ENCODE data around the gene TREH.

TREH gene

DNA sequence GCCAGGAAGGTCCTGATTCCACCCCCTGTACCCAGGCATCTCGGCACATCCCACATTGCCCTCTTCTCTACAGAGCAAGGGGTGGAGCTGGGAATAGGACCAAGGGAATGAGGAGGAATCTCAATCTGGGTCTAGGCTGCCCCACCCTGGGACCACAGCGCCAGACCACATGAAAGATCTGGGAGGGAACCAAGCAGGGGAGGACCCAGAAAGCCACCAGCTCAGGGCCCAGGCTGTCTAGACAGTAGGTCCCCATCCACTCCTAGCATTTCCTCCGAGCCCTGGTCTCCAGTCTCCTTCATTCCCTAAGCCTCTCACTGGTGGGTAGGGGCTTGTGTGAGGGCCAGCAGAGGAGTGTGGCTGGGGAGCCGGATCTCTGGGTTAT, 60.5 kb downstream of the TREH start:
- H3K27ac ChIP-seq = peak overlapping the region; percentile 98
- peak; percentile 74 for DNase-seq
- in situ Hi-C loops (cut with HindIII; ENCODE audit: low pct_ligation_motif_present, low sequenced_read_pairs) = no loop called here
- H3K4me3 ChIP-seq (ENCODE audit: low read depth, low read length) = no peak overlapping the region
- peaks cover 38% of the 10 kb centered on the region for H3K36me3 ChIP-seq (replicated peaks)
- TF ChIP-seq, protein P1, sequence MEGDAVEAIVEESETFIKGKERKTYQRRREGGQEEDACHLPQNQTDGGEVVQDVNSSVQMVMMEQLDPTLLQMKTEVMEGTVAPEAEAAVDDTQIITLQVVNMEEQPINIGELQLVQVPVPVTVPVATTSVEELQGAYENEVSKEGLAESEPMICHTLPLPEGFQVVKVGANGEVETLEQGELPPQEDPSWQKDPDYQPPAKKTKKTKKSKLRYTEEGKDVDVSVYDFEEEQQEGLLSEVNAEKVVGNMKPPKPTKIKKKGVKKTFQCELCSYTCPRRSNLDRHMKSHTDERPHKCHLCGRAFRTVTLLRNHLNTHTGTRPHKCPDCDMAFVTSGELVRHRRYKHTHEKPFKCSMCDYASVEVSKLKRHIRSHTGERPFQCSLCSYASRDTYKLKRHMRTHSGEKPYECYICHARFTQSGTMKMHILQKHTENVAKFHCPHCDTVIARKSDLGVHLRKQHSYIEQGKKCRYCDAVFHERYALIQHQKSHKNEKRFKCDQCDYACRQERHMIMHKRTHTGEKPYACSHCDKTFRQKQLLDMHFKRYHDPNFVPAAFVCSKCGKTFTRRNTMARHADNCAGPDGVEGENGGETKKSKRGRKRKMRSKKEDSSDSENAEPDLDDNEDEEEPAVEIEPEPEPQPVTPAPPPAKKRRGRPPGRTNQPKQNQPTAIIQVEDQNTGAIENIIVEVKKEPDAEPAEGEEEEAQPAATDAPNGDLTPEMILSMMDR (IDR thresholded peaks at IDR 0.05; ENCODE audit: low read depth, low read length, missing control alignments) = no peak
- H3K27me3 ChIP-seq (replicated peaks) = no peaks in the 10 kb centered on the region

DNA sequence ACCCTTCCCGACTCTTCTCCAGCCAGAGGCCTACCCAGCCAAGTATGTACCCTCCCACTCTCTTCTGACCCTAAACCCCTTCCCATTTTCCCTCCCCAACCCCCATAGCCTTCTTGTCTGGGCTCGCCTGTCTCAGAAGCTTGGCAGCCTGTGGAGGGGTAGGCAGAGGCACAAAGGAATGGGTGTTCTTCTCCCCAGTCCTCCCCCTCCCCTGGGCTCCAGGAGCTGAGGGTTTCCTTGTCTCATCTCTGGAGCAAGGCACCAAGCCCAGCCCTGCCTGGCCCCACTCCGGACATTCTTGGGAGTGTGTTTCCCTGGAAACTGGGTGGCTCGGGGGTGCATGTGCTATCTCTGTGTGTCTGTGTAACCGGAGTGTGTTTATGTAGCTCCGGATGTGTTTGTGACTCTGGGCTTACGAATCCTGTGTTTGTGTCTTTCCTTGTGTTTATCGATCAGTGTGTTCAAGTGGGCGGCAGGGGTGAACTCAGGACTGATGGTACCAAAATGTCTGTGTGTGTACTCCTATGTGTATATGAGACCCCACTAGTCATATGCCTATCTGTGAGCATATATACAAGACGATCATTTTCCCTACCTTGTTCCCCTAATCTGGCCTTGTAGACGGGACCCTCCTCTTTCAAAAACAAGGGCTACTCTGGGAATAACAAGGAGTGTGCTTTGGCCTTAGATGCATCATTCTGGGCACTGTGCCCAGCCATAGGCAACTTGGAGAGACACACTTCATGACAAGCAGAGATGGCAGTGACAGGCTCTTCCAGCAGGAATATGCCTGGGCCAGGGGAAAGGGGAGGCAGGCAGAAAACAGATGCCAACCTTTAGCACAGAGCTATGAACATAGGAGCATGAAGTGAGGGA, 61.1 kb downstream of the TREH start:
- TF ChIP-seq, protein P1 (IDR thresholded peaks at IDR 0.05; ENCODE audit: low read depth, low read length, missing control alignments) = no peak
- peaks cover 36% of the 10 kb centered on the region for H3K36me3 ChIP-seq (replicated peaks)
- peak; percentile 88 for DNase-seq
- H3K4me3 ChIP-seq (ENCODE audit: low read depth, low read length) = no peak overlapping the region
- peak overlapping the region; percentile 98 for H3K27ac ChIP-seq
- no peaks in the 10 kb centered on the region for H3K27me3 ChIP-seq (replicated peaks)
- in situ Hi-C loops (cut with HindIII; ENCODE audit: low pct_ligation_motif_present, low sequenced_read_pairs) = no loop called here

DNA sequence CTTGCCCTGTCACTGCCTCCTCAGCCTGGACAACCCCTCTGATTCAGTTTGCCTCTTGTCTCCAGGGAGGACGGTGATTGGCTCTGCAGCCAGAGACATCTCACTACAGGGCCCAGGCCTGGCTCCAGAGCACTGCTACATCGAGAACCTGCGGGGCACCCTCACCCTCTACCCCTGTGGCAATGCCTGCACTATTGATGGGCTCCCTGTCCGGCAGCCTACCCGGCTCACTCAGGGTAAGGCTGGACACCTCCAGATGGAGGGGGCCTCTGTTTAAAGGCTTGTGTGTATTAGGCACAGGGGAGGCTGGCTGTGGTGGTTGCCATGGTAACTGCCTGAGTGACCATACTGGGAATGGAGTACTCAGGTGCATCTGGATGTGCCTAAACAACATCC, 63.5 kb downstream of the TREH start:
- in situ Hi-C loops (cut with HindIII; ENCODE audit: low pct_ligation_motif_present, low sequenced_read_pairs) = no loop called here
- Histone ChIP-seq H3K27ac (no peak overlapping the region), H3K27me3 (replicated peaks) (no peaks in the 10 kb centered on the region), H3K4me3 (ENCODE audit: low read depth, low read length) (no peak overlapping the region), H3K36me3 (replicated peaks) (peaks cover 36% of the 10 kb centered on the region)
- TF ChIP-seq, protein P1 (IDR thresholded peaks at IDR 0.05; ENCODE audit: low read depth, low read length, missing control alignments) = no peak
- no peak for DNase-seq

DNA sequence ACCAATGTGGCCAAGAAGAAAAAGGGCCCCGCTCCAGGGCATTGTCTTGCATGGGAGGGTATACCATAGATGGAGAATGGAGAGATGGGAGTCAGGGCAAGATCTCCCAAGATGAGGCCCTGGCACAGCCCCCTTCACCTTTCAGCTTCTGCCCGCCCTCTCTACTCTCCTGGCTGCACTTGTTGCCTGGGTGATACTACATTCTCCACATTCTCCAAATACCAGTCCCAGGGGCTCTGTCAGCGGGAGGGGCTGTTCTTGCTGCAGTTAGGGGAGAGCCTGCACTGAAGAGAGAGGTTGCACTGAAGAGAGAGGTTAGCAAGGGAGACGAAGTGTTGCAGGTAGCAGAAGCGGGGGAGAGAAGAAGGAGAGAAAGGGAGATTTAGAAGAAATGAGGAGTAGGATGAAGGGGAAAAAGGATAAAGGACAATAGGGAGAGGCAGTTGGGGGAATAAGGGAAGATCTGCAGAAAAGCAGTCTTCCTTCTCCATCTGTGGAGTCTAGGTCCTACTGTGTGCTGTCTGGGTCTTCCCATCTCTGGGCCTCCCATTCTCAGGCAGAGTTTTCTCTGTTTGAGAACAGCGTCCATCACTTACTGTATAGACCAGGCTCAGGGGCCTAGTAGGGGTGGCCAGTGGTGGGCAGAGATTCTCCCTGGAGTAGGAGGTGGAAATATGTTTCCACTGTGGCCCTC, 64.0 kb downstream of the TREH start:
- DNase-seq = no peak
- TF ChIP-seq, protein P1 (IDR thresholded peaks at IDR 0.05; ENCODE audit: low read depth, low read length, missing control alignments) = no peak
- Histone ChIP-seq H3K27ac (no peak overlapping the region), H3K27me3 (replicated peaks) (no peaks in the 10 kb centered on the region), H3K36me3 (replicated peaks) (peaks cover 36% of the 10 kb centered on the region), H3K4me3 (ENCODE audit: low read depth, low read length) (no peak overlapping the region)
- in situ Hi-C loops (cut with HindIII; ENCODE audit: low pct_ligation_motif_present, low sequenced_read_pairs) = no loop called here

DNA sequence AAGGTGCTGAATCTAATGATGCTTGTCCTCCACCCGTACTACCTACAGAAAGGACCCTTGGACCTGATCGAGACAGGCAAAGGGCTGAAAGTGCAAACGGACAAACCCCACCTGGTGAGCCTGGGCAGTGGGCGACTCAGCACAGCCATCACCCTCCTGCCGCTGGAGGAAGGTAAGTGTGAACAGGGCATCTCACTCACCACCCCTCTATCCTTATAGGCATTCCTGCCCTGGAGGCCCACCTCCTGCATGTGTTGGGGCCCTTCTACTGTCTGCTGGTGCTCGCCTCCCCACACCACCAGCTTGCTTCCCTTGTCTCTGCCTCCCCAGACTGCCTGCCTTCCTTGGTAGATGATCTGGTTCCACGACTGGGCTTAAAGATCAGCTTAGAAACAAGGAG, 64.9 kb downstream of the TREH start:
- TF ChIP-seq, protein P1 (IDR thresholded peaks at IDR 0.05; ENCODE audit: low read depth, low read length, missing control alignments) = no peak
- Histone ChIP-seq H3K36me3 (replicated peaks) (peaks cover 31% of the 10 kb centered on the region), H3K27me3 (replicated peaks) (no peaks in the 10 kb centered on the region), H3K27ac (no peak overlapping the region), H3K4me3 (ENCODE audit: low read depth, low read length) (no peak overlapping the region)
- DNase-seq = no peak
- in situ Hi-C loops (cut with HindIII; ENCODE audit: low pct_ligation_motif_present, low sequenced_read_pairs) = no loop called here

All from brain microvascular endothelial cell (primary cell).